ENCODE data around the gene CDKN2B-AS1. TPM values are rescaled to one million over a fixed set of nuclear protein-coding genes. Genes with fewer than 3 reads are reported as not detected.

The CDKN2B-AS1 gene
- polyA plus RNA-seq, 1 donor from 2014 or later, result not detected

- TF ChIP-seq CTCF (IDR thresholded peaks at IDR 0.05; ENCODE audit: poor library complexity, severe bottlenecking), result no peak
- no peak for TF ChIP-seq SMC3 (conservative IDR thresholded peaks at IDR 0.05; ENCODE audit: poor library complexity)
Observed at GRCh38 chr9:22160221-22160620, 165.6 kb downstream of the CDKN2B-AS1 start (continued).

GRCh38 chr9:22165144-22165543 lies 170.6 kb downstream of the CDKN2B-AS1 start:
- no peak overlapping the region for H3K9ac ChIP-seq (ENCODE audit: low read length)
- TF ChIP-seq RAD21 (conservative IDR thresholded peaks at IDR 0.05), result no peak
- TF ChIP-seq CTCF (IDR thresholded peaks at IDR 0.05; ENCODE audit: poor library complexity, severe bottlenecking), result no peak
- TF ChIP-seq TAF1 (IDR thresholded peaks at IDR 0.05; ENCODE audit: low read depth), result no peak
- no peak for TF ChIP-seq REST (IDR thresholded peaks at IDR 0.05; ENCODE audit: borderline replicate concordance)
- no peak for TF ChIP-seq POLR2AphosphoS5 (IDR thresholded peaks at IDR 0.05)
- TF ChIP-seq SMC3 (conservative IDR thresholded peaks at IDR 0.05; ENCODE audit: poor library complexity), result no peak
- TF ChIP-seq EZH2 (IDR thresholded peaks at IDR 0.05; ENCODE audit: borderline replicate concordance, insufficient read depth, low read length, poor library complexity, severe bottlenecking), result no peak
- no peak for TF ChIP-seq MXI1 (conservative IDR thresholded peaks at IDR 0.05; ENCODE audit: poor library complexity, severe bottlenecking)
- TF ChIP-seq EP300 (conservative IDR thresholded peaks at IDR 0.05; ENCODE audit: poor library complexity, severe bottlenecking), result no peak
- H3K4me2 ChIP-seq (ENCODE audit: low read length), result no peak overlapping the region

DNA sequence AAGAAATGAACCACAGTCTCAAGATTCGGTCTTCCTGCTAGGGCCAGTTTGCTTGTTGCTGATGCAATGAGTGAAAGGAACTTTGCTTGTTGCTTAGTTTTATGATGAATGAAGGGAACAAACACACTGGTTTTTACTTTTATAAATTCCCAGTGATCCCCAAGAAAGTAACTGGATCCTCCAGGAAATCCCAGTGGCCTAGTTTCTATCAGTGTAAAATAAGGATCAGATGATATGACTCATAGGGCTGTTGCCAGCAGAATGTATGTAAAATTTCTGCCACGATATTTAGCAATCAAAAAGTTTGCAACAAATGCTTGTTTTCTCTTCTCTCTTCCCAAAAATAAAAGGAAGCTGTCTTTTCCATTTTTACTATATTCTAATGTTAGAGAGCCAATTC lies 174.7 kb downstream of the CDKN2B-AS1 start:
- Histone ChIP-seq H3K9ac (ENCODE audit: low read length) (no peak overlapping the region), H3K9me3 (ENCODE audit: low read length) (no peaks in the 10 kb centered on the region)

More at GRCh38 chr9:22165144-22165543, 170.6 kb downstream of the CDKN2B-AS1 start:
- Histone ChIP-seq H3K79me2 (replicated peaks; ENCODE audit: insufficient read depth, low read length) (no peaks in the 10 kb centered on the region), H3K9me3 (ENCODE audit: low read length) (no peaks in the 10 kb centered on the region), H3K27me3 (ENCODE audit: insufficient read depth, low read depth, low read length) (no peaks in the 10 kb centered on the region), H3F3A (ENCODE audit: insufficient read depth, low read length, poor library complexity, severe bottlenecking) (no peaks in the 10 kb centered on the region), H3K9me2 (ENCODE audit: insufficient read depth, low read length) (no peaks in the 10 kb centered on the region), H4K20me1 (ENCODE audit: insufficient read depth) (no peaks in the 10 kb centered on the region), H3K27ac (ENCODE audit: low read length) (no peak overlapping the region), H2AFZ (ENCODE audit: low read depth, low read length) (no peak overlapping the region), H3K4me3 (ENCODE audit: low read length) (no peak overlapping the region), H3K36me3 (ENCODE audit: insufficient read depth, low read length) (no peaks in the 10 kb centered on the region)

More for the DNA sequence above, 174.7 kb downstream of the CDKN2B-AS1 start:
- Histone ChIP-seq H3K4me3 (ENCODE audit: low read length) (no peak overlapping the region), H3K4me2 (ENCODE audit: low read length) (no peak overlapping the region), H4K20me1 (ENCODE audit: insufficient read depth) (no peaks in the 10 kb centered on the region), H3K9me2 (ENCODE audit: insufficient read depth, low read length) (no peaks in the 10 kb centered on the region), H3F3A (ENCODE audit: insufficient read depth, low read length, poor library complexity, severe bottlenecking) (no peaks in the 10 kb centered on the region), H3K27ac (ENCODE audit: low read length) (no peak overlapping the region), H3K36me3 (ENCODE audit: insufficient read depth, low read length) (no peaks in the 10 kb centered on the region), H2AFZ (ENCODE audit: low read depth, low read length) (no peak overlapping the region), H3K79me2 (replicated peaks; ENCODE audit: insufficient read depth, low read length) (no peaks in the 10 kb centered on the region), H3K27me3 (ENCODE audit: insufficient read depth, low read depth, low read length) (no peaks in the 10 kb centered on the region)
- TF ChIP-seq POLR2AphosphoS5 (IDR thresholded peaks at IDR 0.05) (no peak), RAD21 (conservative IDR thresholded peaks at IDR 0.05) (no peak), TAF1 (IDR thresholded peaks at IDR 0.05; ENCODE audit: low read depth) (no peak), EP300 (conservative IDR thresholded peaks at IDR 0.05; ENCODE audit: poor library complexity, severe bottlenecking) (no peak), EZH2 (IDR thresholded peaks at IDR 0.05; ENCODE audit: borderline replicate concordance, insufficient read depth, low read length, poor library complexity, severe bottlenecking) (no peak), MXI1 (conservative IDR thresholded peaks at IDR 0.05; ENCODE audit: poor library complexity, severe bottlenecking) (no peak), SMC3 (conservative IDR thresholded peaks at IDR 0.05; ENCODE audit: poor library complexity) (no peak), CTCF (IDR thresholded peaks at IDR 0.05; ENCODE audit: poor library complexity, severe bottlenecking) (no peak), REST (IDR thresholded peaks at IDR 0.05; ENCODE audit: borderline replicate concordance) (no peak)

Measured in neural cell (in vitro differentiated cells).